ENCODE measurements around the gene GFRA1. TPM values are rescaled to one million over a fixed set of nuclear protein-coding genes. Genes with fewer than 3 reads are reported as not detected.

The GFRA1 gene
- total and polyA plus RNA-seq, 2 of the 8 experiments (the other 6 are each of a cell fraction or from before 2014, with no cell fraction given): 1.1 to 2.0 TPM

DNA sequence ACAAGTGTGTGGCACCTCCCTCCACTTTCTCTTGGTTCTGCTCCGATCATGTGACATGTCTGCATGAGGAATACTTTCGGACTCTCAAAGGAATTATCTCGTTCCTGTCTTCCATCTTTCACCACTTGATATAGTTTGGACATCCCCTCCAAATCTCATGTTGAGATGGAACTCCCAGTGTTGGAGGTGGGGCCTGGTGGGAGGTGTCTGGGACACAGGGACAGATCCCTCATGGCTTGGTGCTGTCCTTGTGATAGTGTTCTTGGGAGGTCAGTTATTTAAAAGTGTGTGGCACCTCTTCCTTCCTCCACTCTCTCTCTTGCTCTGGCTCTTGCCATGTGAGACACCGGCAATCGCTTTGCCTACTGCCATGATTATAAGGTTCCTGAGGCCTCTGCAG is 166.4 kb downstream of the GFRA1 start (continued):
- TF ChIP-seq, protein P1, sequence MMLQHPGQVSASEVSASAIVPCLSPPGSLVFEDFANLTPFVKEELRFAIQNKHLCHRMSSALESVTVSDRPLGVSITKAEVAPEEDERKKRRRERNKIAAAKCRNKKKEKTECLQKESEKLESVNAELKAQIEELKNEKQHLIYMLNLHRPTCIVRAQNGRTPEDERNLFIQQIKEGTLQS (IDR thresholded peaks at IDR 0.05; ENCODE audit: insufficient read depth, low read depth, low read length): no peak
- no peak for TF ChIP-seq JUND (IDR thresholded peaks at IDR 0.05; ENCODE audit: low read length)
- TF ChIP-seq BRCA1 (IDR thresholded peaks at IDR 0.05; ENCODE audit: low read depth, low read length): no peak
